ENCODE results near the gene VCL. TPM values are rescaled to one million over a fixed set of nuclear protein-coding genes. Genes with fewer than 3 reads are reported as not detected.

The VCL gene
- total RNA-seq, 1 experiment from 2014 or later: 106 TPM

DNA sequence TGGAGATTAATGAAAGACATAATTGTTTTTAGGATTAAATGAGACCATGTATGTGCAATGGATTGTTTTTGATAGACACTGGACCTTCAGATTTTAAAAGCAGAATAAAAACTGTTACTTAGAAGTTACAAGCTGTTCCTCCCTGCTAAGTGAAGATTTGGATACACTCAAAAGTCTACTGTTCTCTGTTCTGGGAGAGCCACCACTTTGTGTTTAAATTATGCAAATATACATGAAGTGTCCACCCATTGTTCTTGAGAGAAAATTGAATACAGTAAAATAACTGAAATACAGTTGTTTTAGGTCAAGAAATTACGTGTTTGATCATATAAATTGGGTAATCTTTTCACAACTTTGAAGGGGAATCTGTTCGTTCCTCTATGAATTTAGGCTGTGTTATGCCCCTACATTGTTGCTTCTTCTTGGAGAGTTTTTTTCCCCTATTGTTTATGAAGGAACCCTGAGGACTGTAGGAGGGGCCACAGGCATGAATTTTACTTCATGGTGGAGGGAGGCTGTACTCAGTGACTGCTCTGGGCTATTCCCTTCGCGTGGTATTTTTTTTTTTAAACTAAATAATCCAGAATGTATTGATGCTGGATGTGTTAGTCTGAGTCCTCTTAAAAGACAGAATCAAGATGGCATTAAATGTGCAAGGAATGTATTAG, 18.6 kb upstream of the VCL start:
- Histone ChIP-seq H3K9ac (ENCODE audit: low read length) (no peak overlapping the region), H4K20me1 (ENCODE audit: insufficient read depth) (no peaks in the 10 kb centered on the region), H3K4me1 (ENCODE audit: control insufficient read depth in 1 of 2, insufficient read depth in 2 of 2, low read length in 2 of 2) (peaks cover 4 to 17% of the 10 kb centered on the region in 2 experiments; a peak in 3 of 4 replicates), H3K9me2 (ENCODE audit: insufficient read depth) (no peaks in the 10 kb centered on the region; the same call in 1 of the 2 replicates), H3K9me3 (ENCODE audit: control insufficient read depth in 1 of 2, insufficient read depth in 1 of 2, low read depth in 1 of 2, low read length in 2 of 2) (no peaks in the 10 kb centered on the region), H3K36me3 (ENCODE audit: control insufficient read depth in 1 of 2, insufficient read depth in 2 of 2, low read length in 2 of 2) (no peaks in the 10 kb centered on the region), H3K4me2 (ENCODE audit: low read length) (no peak overlapping the region), H3K79me2 (ENCODE audit: insufficient read depth, low read length) (no peaks in the 10 kb centered on the region), H3K27me3 (ENCODE audit: insufficient read depth, low read length) (no peaks in the 10 kb centered on the region), H3K27ac (ENCODE audit: low read depth, low read length) (no peak overlapping the region), H3K4me3 (replicated peaks in 1 of 2; ENCODE audit: low read depth in 1 of 2, low read length in 2 of 2) (no peak overlapping the region), H2AFZ (ENCODE audit: low read depth, low read length, poor library complexity, severe bottlenecking) (peak overlapping the region; percentile 42)
- intact Hi-C loops (cut with micrococcal nuclease): no loop called here
- TF ChIP-seq JUND (IDR thresholded peaks at IDR 0.05) (no peak), ATF3 (IDR thresholded peaks at IDR 0.05) (no peak), RAD21 (IDR thresholded peaks at IDR 0.05; ENCODE audit: low read depth) (no peak), FOSL1 (IDR thresholded peaks at IDR 0.05; ENCODE audit: low read depth) (no peak), ZNF274 (IDR thresholded peaks at IDR 0.05; ENCODE audit: low read depth, low read length) (no peak), YY1 (IDR thresholded peaks at IDR 0.05; ENCODE audit: extremely low read depth, insufficient replicate concordance, low read depth, low read length) (no peak), EZH2phosphoT487 (IDR thresholded peaks at IDR 0.05; ENCODE audit: borderline replicate concordance) (no peak), CEBPB (IDR thresholded peaks at IDR 0.05; ENCODE audit: low read depth) (no peak), EZH2 (IDR thresholded peaks at IDR 0.05) (no peak), POLR2AphosphoS5 (IDR thresholded peaks at IDR 0.05; ENCODE audit: low read depth, low read length) (no peak), POLR2A (IDR thresholded peaks at IDR 0.05; ENCODE audit: borderline replicate concordance, extremely low read depth, insufficient read depth, insufficient read length) (no peak), CBX3 (IDR thresholded peaks at IDR 0.05; ENCODE audit: low read depth) (no peak), ZFX (IDR thresholded peaks at IDR 0.05) (no peak), EGR1 (IDR thresholded peaks at IDR 0.05; ENCODE audit: low read depth) (no peak), REST (IDR thresholded peaks at IDR 0.05; ENCODE audit: low read depth) (no peak), ELF1 (IDR thresholded peaks at IDR 0.05; ENCODE audit: borderline replicate concordance, low read depth) (no peak), SIN3A (IDR thresholded peaks at IDR 0.05; ENCODE audit: low read depth) (no peak)
- TF ChIP-seq, protein P1, sequence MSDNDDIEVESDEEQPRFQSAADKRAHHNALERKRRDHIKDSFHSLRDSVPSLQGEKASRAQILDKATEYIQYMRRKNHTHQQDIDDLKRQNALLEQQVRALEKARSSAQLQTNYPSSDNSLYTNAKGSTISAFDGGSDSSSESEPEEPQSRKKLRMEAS (IDR thresholded peaks at IDR 0.05): no peak
- TF ChIP-seq, protein P2, sequence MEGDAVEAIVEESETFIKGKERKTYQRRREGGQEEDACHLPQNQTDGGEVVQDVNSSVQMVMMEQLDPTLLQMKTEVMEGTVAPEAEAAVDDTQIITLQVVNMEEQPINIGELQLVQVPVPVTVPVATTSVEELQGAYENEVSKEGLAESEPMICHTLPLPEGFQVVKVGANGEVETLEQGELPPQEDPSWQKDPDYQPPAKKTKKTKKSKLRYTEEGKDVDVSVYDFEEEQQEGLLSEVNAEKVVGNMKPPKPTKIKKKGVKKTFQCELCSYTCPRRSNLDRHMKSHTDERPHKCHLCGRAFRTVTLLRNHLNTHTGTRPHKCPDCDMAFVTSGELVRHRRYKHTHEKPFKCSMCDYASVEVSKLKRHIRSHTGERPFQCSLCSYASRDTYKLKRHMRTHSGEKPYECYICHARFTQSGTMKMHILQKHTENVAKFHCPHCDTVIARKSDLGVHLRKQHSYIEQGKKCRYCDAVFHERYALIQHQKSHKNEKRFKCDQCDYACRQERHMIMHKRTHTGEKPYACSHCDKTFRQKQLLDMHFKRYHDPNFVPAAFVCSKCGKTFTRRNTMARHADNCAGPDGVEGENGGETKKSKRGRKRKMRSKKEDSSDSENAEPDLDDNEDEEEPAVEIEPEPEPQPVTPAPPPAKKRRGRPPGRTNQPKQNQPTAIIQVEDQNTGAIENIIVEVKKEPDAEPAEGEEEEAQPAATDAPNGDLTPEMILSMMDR (IDR thresholded peaks at IDR 0.05 in 2 of 3, conservative IDR thresholded peaks at IDR 0.05 in 1 of 3; ENCODE audit: borderline replicate concordance in 1 of 3, insufficient read depth in 1 of 3, low read depth in 2 of 3, low read length in 2 of 3): no peak
- POLR2A ChIA-PET: interaction anchor here (0.7 to 1.3 kb wide), 2 partner anchors 13 to 20 kb away, joined by 4 to 5 read pairs; no protein-coding TSS in a partner anchor
- no TSS peak for BruUV-seq (replicated peaks)
- RAD21 ChIA-PET (ENCODE audit: low non-redundant PET in 1 of 2, low total read pairs in 2 of 2, uncharacterized antibody in 2 of 2, unreplicated experiment in 2 of 2): no interaction called here
- no peak for DNase-seq (ENCODE audit: low read depth, low spot score)
- CTCF ChIA-PET: no interaction called here
- ATAC-seq: no peak

Measured in HCT116 (cell line).